NCI-H345 (cell line): Measurements from ENCODE around the gene CCDC112.
"Not testable (repeated sequence)": the region's sequence is repeated elsewhere in the genome, so short reads cannot be mapped to it uniquely, and the experiment has no call there.

Source experiments
- DNase-seq: peaks from one replicate; lab custom pipeline; 2025; lab: John Stamatoyannopoulos, UW

CCDC112 gene, protein sequence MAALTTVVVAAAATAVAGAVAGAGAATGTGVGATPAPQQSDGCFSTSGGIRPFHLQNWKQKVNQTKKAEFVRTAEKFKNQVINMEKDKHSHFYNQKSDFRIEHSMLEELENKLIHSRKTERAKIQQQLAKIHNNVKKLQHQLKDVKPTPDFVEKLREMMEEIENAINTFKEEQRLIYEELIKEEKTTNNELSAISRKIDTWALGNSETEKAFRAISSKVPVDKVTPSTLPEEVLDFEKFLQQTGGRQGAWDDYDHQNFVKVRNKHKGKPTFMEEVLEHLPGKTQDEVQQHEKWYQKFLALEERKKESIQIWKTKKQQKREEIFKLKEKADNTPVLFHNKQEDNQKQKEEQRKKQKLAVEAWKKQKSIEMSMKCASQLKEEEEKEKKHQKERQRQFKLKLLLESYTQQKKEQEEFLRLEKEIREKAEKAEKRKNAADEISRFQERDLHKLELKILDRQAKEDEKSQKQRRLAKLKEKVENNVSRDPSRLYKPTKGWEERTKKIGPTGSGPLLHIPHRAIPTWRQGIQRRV

DNA sequence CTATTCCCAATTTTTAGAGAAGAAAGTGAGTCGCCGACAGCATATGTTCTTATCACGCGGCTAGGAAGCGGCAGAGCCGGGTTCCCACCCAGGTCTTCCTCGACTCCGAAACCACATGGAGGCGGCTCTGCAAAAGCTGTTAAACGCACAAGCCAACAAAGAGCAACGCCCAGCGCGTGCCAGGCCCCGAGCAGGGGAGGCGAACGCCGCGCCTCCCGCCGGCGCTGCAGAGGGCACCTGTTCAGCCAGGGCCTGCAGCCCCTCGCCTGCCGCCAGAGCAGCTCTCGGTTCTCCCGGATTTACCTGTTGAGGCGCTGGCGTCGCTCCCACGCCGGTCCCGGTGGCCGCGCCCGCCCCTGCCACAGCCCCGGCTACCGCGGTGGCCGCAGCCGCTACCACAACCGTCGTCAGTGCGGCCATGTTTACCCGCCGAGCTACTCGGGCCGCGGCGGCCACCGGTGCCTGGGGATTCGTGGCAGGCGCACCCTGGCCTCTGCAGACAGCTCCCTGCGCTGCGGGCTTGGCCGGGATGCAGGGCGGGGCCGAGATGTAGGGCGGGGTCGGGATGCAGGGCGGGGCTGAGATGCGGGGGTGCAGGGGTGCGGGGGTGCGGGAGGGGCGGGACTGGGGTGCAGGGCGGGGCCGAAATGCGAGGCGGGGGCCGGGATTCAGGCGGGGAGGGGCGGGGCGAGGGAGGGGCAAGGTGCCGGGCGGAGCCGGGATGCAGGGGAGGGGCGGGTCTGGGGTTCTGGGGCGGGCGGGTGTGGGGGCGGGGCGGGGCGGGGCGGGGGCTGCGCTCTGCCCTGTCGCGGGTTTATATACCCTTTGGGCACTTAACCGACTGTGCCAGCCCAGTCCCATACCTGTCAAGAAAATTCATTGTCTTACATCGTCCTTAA lies at the start of gene CCDC112:
Gene CCDC112 (minus strand): TSS at position 531 of the 899 bp plus-strand sequence. CDS start 111 bp downstream, at position 420.
- DNase-seq, result peak; percentile 76

- no peak for DNase-seq
These were observed 48.9 kb upstream of the CCDC112 start for GRCh38 chr5:115345344-115345743.

- no peak for DNase-seq
These were observed 47.4 kb upstream of the CCDC112 start for GRCh38 chr5:115343855-115344254.

DNA sequence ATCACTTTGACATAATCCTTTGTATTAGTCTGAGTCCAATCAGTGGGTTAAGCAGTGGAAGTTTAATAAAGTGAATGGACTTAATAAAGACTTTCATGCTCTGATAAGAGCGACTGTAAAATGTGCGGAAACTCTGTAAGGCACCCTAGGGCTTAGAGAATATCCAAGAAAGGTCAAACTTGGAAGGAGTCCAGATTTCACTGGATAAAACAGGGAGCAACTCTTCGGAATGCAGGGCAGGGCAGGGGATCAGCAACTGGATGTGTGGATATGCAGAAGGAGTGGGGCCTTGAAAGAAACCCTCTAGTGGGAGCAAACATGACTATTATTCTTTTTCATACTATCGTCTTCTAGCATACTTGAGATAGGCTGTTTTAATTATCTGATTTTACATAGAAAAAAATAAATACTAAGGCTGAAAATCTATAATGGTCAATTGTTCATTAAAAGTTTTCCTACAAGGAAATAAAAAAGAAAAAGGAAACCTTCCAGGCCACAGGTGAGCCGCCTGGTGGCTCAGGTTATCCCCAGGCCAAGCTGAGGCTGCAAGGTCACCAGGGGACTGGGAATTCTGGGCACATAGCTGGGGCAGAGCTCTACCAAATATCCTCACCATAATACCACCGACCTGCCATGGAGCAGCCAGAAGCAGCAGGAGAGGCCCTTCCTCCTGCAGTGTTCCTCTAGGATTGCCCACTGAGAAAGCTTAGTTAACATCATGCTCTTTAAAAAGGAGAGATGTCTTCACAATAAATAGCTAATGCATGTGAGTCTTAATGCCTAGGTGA lies 46.3 kb upstream of the CCDC112 start:
- no peak for DNase-seq

GRCh38 chr5:115341745-115342144 lies 45.3 kb upstream of the CCDC112 start:
- no peak for DNase-seq

DNA sequence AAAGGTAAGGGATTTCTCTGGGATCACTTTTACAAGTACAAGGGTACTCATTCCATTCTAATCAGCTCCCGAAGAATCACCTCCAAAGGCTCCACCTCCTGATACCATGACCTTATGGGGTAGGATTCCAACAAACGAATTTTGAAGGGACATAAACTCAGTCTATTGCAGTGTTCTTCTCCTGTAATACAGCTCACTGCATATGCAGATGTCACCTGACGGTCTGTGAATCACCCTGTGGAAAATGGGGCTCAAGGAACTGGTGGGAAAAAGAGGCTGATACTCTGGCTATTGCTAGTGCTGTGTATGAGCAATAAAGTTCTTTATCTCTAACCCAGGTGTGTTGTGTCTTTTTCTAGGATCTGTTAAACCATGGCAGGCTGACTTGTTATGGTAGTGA lies 42.4 kb upstream of the CCDC112 start:
- DNase-seq, result no peak

GRCh38 chr5:115337882-115338281 lies 41.4 kb upstream of the CCDC112 start:
- no peak for DNase-seq

GRCh38 chr5:115336964-115337363 lies 40.5 kb upstream of the CCDC112 start:
- no peak for DNase-seq

- DNase-seq, result no peak
These were observed 39.8 kb upstream of the CCDC112 start for GRCh38 chr5:115336201-115336720.

GRCh38 chr5:115335301-115335700 lies 38.8 kb upstream of the CCDC112 start:
- DNase-seq, result no peak

DNA sequence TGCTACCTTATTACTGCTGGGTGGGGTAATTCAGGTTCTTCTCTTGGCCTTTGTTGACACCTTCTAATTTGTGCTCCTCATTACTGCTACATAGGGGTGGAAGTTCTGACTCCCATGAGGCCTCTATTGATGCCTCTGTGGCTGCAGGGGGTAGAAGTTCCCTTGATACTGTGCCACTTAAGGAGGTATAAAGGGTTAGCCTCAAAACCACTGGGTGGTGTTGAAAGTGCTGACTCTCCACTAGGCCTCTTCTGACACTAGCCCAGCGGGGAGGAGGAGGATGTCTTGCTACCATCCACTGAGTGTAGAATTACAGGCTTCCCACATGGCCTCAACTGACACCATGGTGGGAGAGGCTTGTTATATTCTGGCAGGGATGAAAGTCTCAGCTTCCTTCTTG lies 36.7 kb upstream of the CCDC112 start:
- DNase-seq, result no peak

- DNase-seq, result no peak
These were observed 34.4 kb upstream of the CCDC112 start for GRCh38 chr5:115330830-115331229.

DNA sequence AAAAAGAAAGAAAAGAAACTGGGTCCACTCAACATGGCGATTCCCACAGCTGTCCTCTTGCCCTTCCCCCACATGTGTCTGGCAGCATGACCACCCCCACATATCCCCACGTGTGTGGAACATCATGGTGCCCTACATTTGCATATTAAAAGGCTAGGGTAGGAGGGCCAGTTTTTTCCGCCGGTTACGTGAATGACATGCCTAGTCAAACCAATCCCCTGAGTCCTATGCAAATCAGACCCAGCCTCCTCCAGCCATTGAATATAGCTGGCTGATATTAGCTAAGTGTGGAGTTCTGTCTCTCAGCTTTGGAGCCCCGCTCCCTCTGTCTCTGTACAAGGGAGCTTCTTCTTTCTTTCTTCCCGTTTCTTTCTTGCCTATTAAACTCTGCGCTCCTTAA lies 33.0 kb upstream of the CCDC112 start:
- no peak for DNase-seq

DNA sequence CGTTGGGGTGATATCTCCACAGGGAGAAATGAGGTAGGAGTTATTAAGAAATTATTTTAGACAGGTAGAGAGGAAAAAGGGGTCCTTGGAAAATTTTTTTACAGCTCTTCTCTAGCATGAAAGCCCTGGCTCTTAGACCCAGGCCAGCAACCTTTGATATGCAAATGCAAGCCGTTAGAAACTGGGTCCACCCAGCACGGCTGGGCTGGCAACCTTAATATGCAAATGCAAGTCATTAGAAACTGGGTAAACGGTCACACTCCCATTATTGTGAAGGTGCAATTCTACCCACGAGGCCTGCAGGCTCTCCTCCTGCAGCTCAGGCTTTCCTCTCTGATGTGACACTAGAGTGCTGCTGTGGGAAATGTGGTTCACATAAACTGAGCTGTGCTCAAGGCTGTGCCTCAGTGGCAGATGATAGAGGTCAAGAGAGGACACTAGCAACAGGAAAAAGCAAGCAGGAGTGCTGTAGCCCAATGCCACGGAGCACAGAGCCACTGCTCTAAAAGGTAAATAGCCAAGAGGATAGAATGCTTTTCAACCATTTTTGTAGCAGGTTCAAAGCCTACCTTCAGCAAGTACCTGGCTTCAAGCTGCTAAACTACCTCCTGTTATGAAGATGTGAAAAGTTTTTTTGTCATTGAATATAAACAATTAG lies 32.3 kb upstream of the CCDC112 start:
- not testable (repeated sequence) for DNase-seq

GRCh38 chr5:115325296-115325959 lies 29.0 kb upstream of the CCDC112 start:
- no peak for DNase-seq

GRCh38 chr5:115324021-115324420 lies 27.6 kb upstream of the CCDC112 start:
- no peak for DNase-seq

DNA sequence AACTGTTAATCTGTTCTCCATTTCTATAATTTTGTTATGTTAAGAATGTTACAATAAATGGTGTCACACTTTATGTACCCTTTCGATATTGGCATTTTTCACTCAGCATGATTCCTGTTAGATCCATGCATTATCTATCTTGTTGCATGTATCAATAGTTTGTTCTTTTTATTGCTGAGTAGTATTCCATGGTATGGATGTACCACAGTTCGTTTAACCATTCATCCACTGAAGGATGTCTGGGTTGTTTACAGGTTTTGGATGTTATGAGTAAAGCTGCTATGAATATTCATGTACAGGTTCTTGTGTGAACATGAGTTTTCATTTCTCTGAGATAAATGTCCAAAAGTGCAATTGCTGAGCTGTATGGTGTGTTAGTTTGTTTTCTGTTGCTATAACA lies 26.3 kb upstream of the CCDC112 start:
- no peak for DNase-seq

DNA sequence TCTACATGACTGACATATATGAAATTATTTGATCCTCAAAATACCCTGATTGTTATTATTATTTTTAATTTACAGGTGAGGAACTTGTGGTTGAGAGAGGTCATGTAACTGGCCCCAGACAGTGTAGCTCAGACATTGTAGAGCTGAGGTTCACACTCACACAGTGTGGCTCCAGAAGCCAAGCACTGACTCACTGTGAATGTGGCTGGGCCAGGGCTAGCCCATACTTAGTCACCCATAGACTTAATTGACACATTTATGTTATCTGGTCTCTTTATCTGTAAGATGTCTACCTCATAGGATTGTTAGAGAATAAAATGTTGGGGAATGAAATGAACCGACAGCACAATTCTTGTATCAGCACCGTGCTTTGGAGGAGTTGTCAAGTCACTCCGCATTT lies 24.9 kb upstream of the CCDC112 start:
- no peak for DNase-seq

DNA sequence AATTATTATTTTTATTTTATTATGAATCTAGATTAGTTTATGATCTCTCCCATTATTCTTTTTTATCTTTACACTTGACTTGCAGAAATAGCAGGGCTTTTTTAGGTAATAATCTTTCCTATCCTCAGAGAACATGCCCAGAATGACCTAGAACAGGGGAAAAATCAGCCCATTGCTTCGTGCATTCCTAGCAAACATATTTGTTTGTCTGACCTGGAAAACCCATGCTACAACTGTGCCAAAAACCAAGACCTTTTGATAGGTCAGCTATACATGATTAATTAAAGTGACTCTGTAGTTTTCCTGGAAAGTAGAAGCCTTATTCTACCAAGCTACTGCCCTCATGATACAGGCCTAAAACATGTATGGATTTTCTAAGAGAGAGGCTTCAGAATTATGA lies 24.1 kb upstream of the CCDC112 start:
- no peak for DNase-seq

- no peak for DNase-seq
These were observed 23.6 kb upstream of the CCDC112 start for GRCh38 chr5:115320006-115320405.

- DNase-seq, result no peak
These were observed 22.6 kb upstream of the CCDC112 start for GRCh38 chr5:115319007-115319406.
